Heart left ventricle (tissue), 13 donors: ENCODE measurements around the gene NXPH4.

Source experiments
- CTCF ChIP-seq, 12 donors: fragments of 200-600 bp; sonication (generic) in 4 of 12; IDR thresholded peaks; one replicate each; pipeline versions ENCODE4 v1.5.0 to v1.8.0; 2018 to 2022; ENCODE audit warnings: antibody characterized with exemption in 12 of 12, mild to moderate bottlenecking in 5 of 12
- POLR2A ChIP-seq, 2 donors: fragments of 450-650 bp; IDR thresholded peaks; one replicate each; pipeline ENCODE4 v1.6.1; 2017; ENCODE audit warnings: antibody characterized with exemption in 2 of 2, mild to moderate bottlenecking in 2 of 2, moderate library complexity in 2 of 2
- donor health status: ischemic (EF 13 %, LVEDD 7.1; RV severe dilation, severe dysfunction).
- donor health status: DM: no; HTN: yes; CAD: no.
- donor health status: DM: no; HTN: no; CAD: no.
- donor health status: ischemic (EF 25% LVEDD 6.9; RV normal size, moderate dysfunction).
- donor health status: ischemic (EF 25% LVEDD 5.7; RV mildly dilated, moderate dysfunction).
- donor health status: ischemic (EF 35%, LVEDD 5.7; RV mildly dilated, moderate dysfunction).
- donor health status: nonischemic (EF 11% LVEDD 7.7; RV severe dilation, severe dysfunction).
- donor health status: DM: yes; HTN: yes; CAD: no.
- donor health status: PGD.
- donor health status: ischemic (EF 29% LVEDD 5.4; RV normal size, mild dysfunction).
- donor health status: nonischemic (EF 23%, LVEDD 6.1; RV moderate dilation, normal function).

- no peak for TF ChIP-seq POLR2A (IDR thresholded peaks at IDR 0.05)
- no peak for TF ChIP-seq CTCF (IDR thresholded peaks at IDR 0.05)
These were observed 39.2 kb upstream of the NXPH4 start for GRCh38 chr12:57177354-57177753.
